Stimulated activated naive CD4-positive, alpha-beta T cell (primary cell): Measurements from ENCODE around the gene MAPKAPK5.

Source experiments
- DNase-seq, 6 experiments: peaks; one replicate each; lab custom pipeline; 2025; lab: John Stamatoyannopoulos, UW

Gene MAPKAPK5

DNA sequence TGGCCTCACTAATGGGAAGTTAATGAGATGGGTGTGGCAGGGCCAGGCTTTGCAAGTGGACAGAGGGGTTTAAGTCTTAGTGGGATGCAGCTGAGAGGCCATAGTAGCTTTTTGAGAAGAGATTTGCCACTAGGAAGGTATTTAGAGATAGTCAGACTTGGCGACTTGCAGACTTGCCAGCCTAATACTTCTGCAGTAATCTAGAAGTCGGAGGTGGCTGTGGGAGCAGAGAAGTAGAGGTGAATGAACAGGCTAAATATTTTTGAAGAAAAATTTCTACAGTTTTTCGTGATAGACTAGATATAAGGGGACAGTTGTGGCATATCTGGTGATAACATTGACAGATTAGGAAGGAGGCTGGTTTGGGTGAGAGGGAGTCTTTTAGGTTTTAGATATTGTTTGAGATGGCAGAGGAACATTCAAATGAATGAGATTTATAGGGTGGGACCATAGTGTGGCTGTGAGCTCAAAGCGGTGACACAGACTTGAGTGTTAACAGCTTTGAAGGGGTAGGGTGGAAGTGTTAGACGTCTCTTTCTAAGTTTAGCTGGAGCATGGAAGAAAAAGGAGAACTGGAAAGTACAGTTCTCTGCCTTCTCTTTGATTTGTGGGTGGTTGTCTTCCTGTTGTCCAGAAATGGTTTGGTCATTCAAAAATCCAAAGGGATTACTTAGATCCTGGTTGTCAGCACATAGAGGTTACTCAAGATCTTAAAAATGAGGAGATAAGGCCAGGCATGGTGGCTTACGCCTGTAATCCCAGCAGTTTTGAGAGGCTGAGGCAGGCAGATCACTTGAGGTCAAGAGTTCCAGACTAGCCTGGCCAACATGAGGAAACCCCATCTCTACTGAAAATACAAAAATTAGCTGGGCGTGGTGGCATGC lies 44.9 kb downstream of the MAPKAPK5 start:
- DNase-seq = no peak

- DNase-seq = no peak
Measured at GRCh38 chr12:111887926-111888745, 46.1 kb downstream of the MAPKAPK5 start.

DNA sequence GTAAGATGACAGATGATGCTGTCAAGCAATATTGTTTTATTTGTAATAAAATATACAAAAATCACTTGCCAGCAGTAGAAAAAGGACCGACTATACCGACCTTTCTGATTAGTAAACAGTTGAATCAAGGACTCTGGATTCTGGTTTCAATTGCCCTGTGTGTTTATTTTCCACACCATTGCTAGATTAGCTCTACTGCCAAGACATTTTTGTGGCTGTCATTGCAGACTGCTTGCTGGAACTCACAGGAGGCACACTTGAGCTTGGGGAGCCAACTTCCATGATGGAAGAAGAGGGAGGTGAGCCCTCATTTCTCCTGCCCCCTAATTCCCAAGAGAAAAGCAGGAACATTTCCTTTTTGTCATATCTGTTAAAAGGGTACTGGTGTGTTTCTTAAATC lies 51.3 kb downstream of the MAPKAPK5 start:
- no peak for DNase-seq

DNA sequence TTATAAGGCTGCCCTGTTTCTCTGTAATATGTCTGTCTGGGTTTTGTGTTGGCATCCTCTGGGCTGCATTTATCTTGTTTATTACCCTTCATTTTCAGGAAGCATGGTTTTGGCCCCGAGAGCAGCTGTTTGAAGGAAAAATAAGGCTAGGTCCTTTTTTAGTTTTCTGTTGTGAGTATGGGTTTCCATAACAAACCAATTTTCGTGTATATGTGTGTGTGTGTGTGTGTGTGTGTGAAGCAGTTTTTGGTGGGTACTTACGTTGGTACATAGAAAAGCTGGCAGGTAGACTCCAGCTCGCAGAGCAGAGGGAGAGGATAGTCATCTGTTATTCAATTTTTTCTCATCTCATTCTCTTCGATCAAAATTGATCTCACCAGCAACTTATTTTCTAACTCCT lies 52.5 kb downstream of the MAPKAPK5 start:
- DNase-seq = no peak

- DNase-seq = no peak
Measured at GRCh38 chr12:111901182-111901581, 59.2 kb downstream of the MAPKAPK5 start.

- DNase-seq = no peak
Measured at GRCh38 chr12:111904446-111904975, 62.5 kb downstream of the MAPKAPK5 start.

GRCh38 chr12:111905502-111905901 lies 63.5 kb downstream of the MAPKAPK5 start:
- no peak for DNase-seq

DNA sequence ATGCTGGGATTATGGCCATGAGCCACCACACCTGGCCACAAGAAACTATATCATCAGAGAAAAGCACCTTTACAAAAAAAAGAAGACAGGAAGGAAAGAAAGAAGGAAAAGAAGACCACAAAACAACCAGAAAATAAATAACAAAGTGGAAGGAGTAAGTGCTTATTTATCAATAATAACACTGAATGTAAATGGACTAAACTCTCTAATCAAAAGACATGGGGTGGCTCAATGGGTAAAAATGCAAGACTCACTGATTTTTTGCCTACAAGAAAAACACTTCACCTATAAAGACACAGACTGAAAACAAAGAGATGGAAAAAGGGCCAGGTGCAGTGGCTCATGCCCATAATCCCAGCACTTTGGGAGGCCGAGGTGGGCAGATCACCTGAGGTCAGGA lies 65.7 kb downstream of the MAPKAPK5 start:
- no peak for DNase-seq

DNA sequence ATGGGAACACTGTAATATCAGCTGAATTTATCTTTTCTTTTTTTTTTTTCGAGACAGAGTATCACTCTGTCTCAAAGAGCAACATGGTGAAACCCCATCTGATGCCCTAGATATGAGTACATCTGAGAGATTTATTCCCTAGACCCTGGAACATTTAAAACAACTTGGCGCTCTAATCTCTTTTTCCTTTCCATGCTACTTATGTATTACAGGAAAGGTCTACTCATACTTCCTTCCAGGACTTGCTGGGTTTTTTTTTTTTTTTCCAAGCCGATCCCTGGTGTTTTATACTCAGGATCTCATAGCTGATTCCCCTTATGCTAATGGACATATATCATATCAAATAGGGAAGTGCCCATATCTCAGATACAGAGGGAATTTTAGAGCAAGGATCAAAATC lies 83.1 kb downstream of the MAPKAPK5 start:
- no peak for DNase-seq

GRCh38 chr12:111926631-111927030 lies 84.6 kb downstream of the MAPKAPK5 start:
- DNase-seq = no peak

DNA sequence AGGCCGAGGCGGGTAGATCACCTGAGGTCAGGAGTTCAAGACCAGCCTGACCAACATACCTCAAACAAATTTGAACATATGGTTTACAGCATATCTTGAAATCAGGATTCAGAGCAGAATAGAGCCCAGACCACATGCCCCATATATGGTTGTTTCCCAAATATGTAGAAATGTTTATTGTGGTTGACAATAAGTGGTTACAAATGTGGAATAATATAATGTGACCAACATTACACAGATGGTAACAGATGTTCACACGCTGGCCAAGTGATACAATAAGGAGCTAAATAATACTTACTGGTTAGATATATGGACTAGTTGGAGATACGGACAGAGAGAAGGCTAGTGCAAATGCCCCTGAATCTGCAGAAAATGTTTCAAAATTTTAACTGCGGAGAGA lies 85.3 kb downstream of the MAPKAPK5 start:
- no peak for DNase-seq

- no peak for DNase-seq
Measured at GRCh38 chr12:111932241-111932640, 90.2 kb downstream of the MAPKAPK5 start.

DNA sequence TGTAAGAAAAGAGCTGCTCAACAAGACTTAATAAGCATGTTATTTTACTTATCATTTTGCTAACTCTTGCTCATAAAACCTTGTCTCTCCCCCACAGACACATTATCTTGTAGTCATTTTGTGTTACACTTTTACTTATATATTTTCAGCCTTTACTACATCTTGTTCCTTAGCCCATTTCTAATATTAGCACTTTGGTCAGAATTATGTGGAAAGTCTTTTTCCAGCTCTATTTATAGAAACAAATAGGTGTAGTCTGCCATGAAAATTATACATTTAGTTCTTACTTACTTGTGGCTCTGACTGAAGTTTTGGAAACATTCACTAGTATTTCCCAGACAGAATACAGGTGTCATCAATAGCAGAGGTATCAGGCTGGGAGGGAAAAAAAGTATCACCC lies 94.8 kb downstream of the MAPKAPK5 start:
- DNase-seq = no peak

DNA sequence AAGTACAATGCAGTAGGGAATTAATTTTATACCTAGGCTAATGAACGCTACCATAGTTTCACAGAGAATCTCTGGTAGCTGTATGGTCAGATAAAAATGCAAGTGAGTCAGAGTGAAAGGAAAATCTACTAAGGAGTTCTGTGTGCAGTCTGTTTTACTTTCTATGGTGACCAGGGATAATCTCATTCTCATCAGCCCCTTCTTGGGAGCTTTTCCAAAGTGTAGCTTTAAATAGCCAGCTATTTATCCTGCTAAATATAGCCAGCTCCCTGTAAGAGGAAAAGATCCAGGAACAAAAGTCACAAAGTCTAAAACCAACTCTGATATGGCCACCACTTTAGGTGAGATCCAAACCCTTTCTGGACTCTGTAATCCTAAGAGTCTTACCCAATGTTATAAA lies 95.4 kb downstream of the MAPKAPK5 start:
- no peak for DNase-seq

DNA sequence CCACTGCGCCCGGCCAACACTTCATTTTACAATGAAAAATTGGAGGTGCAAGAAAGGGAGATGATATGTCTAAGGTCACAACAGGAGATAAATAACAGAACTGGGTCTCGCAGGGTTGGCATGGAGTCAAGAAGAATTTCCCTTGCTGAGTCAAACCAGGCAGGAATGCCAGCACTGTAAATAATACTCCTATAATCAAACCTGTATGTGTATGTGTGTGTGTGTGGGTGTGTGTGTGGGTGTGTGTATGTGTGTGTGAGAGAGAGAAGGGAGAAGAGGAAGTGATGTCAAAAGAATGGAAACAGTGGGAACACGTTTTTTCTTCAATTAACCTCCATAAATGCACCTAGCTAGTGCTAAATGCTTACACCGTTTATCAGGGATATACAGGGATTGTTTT lies 100.5 kb downstream of the MAPKAPK5 start:
- no peak for DNase-seq

DNA sequence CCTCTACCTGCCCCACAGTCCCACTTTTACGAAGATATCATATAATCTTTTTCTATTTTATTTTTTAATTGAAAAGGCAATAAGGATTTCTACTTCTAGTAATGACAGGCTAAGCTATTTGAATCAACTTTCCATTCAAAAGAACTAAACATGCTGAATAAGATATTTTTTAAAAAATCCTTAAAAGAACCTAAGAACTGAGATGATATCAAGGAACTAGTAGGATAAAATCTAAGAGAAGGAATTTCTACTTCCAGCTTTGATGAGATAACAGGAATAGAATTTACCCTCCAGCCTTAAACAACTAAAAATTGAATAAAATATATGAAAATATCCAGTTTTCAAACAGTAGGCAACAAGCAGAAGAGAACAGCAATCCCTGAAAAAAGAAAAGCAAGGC lies 101.9 kb downstream of the MAPKAPK5 start:
- DNase-seq = no peak

- DNase-seq = peak in 3 of 6 experiments; percentile 6 to 35 (median 11)
Measured at GRCh38 chr12:111950961-111951676, 109.1 kb downstream of the MAPKAPK5 start.
